Measurements from ENCODE around the gene MMP11. TPM values are rescaled to one million over a fixed set of nuclear protein-coding genes. Genes with fewer than 3 reads are reported as not detected.

The MMP11 gene
- total and polyA plus RNA-seq, 2 of the 13 experiments (the other 11 are each of a cell fraction or from before 2014, with no cell fraction given), result 8.9 to 28.6 TPM

DNA sequence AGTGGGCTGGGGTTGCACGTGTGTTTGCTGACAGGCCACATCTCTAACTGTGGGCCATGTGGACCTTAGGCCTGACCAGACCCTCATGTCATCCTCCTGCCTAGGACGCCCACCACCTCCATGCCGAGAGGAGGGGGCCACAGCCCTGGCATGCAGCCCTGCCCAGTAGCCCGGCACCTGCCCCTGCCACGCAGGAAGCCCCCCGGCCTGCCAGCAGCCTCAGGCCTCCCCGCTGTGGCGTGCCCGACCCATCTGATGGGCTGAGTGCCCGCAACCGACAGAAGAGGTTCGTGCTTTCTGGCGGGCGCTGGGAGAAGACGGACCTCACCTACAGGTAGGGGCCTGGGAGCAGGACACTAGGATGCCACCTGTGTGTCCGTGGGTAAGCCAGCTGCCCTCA is 6.4 kb downstream of the MMP11 start:
- Histone ChIP-seq H3K4me1 (ENCODE audit: insufficient read depth, low read length) (peaks cover 72% of the 10 kb centered on the region), H3K36me3 (replicated peaks in 1 of 2; ENCODE audit: control insufficient read depth in 1 of 2, insufficient read depth in 2 of 2, low read length in 2 of 2) (no peaks in the 10 kb centered on the region), H3K4me3 (replicated peaks in 1 of 3; ENCODE audit: insufficient read depth in 1 of 3, low read depth in 2 of 3, low read length in 3 of 3) (no peak overlapping the region), H3K27me3 (ENCODE audit: control insufficient read depth in 1 of 2, insufficient read depth in 2 of 2, low read length in 2 of 2) (no peaks in the 10 kb centered on the region), H3K27ac (ENCODE audit: extremely low read length, insufficient read depth, low read length) (no peak overlapping the region), H3K79me2 (ENCODE audit: insufficient read depth, low read length) (no peaks in the 10 kb centered on the region), H3K4me2 (ENCODE audit: low read depth, low read length) (no peak overlapping the region), H3K9ac (ENCODE audit: insufficient read depth, low read depth, low read length) (no peak overlapping the region), H2AFZ (ENCODE audit: low read length) (no peak overlapping the region), H4K20me1 (ENCODE audit: insufficient read depth, low read length) (no peaks in the 10 kb centered on the region), H3K9me3 (ENCODE audit: low read length) (no peaks in the 10 kb centered on the region)
- 100% methylated on average over 1 of the region's 16 CpGs for WGBS (ENCODE audit: low lambda C conversion rate)
- ATAC-seq (no peak), DNase-seq (ENCODE audit: low spot score) (no peak), FAIRE-seq (no peak)
- POLR2A ChIA-PET, result no interaction called here
- BruUV-seq (replicated peaks), result no TSS peak
- TF ChIP-seq, protein P1, sequence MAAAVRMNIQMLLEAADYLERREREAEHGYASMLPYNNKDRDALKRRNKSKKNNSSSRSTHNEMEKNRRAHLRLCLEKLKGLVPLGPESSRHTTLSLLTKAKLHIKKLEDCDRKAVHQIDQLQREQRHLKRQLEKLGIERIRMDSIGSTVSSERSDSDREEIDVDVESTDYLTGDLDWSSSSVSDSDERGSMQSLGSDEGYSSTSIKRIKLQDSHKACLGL (CRISPR knock-in tag; IDR thresholded peaks at IDR 0.05), result 0 out of 2 replicates have a peak, but pooled peaks have one; percentile 46
- TF ChIP-seq RBFOX2 (IDR thresholded peaks at IDR 0.05; ENCODE audit: low read depth, low read length) (peak; percentile 36; the same call in 1 of the 2 replicates), MTF2 (CRISPR knock-in tag; IDR thresholded peaks at IDR 0.05; ENCODE audit: borderline replicate concordance) (no peak), AGO2 (optimal IDR thresholded peaks at IDR 0.05; ENCODE audit: low read depth, low read length) (peak; percentile 67), ISX (CRISPR knock-in tag; conservative IDR thresholded peaks at IDR 0.05) (no peak), ZNF766 (CRISPR knock-in tag; IDR thresholded peaks at IDR 0.05; ENCODE audit: borderline replicate concordance) (no peak)
- TF ChIP-seq, protein P2, sequence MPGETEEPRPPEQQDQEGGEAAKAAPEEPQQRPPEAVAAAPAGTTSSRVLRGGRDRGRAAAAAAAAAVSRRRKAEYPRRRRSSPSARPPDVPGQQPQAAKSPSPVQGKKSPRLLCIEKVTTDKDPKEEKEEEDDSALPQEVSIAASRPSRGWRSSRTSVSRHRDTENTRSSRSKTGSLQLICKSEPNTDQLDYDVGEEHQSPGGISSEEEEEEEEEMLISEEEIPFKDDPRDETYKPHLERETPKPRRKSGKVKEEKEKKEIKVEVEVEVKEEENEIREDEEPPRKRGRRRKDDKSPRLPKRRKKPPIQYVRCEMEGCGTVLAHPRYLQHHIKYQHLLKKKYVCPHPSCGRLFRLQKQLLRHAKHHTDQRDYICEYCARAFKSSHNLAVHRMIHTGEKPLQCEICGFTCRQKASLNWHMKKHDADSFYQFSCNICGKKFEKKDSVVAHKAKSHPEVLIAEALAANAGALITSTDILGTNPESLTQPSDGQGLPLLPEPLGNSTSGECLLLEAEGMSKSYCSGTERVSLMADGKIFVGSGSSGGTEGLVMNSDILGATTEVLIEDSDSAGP (CRISPR knock-in tag; IDR thresholded peaks at IDR 0.05; ENCODE audit: borderline replicate concordance), result peak; percentile 29; the same call in 1 of the 2 replicates
- TF ChIP-seq, protein P3, sequence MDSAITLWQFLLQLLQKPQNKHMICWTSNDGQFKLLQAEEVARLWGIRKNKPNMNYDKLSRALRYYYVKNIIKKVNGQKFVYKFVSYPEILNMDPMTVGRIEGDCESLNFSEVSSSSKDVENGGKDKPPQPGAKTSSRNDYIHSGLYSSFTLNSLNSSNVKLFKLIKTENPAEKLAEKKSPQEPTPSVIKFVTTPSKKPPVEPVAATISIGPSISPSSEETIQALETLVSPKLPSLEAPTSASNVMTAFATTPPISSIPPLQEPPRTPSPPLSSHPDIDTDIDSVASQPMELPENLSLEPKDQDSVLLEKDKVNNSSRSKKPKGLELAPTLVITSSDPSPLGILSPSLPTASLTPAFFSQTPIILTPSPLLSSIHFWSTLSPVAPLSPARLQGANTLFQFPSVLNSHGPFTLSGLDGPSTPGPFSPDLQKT (CRISPR knock-in tag; IDR thresholded peaks at IDR 0.05; ENCODE audit: borderline replicate concordance), result no peak
- intact Hi-C loops (cut with micrococcal nuclease; ENCODE audit: unreplicated experiment), result no loop called here
- in situ Hi-C loops (cut with HindIII; ENCODE audit: extremely low pct_ligation_motif_present, low pct_unique_long_range_greater_than_20kb), result no loop called here
- CTCF ChIA-PET (ENCODE audit: low intra/inter-chr PET ratio, low total read pairs), result no interaction called here
